NCI-H1436 (cell line): ENCODE results near the gene PIGM.

Experiments used
- DNase-seq: peaks from one replicate; lab custom pipeline; 2025; lab: John Stamatoyannopoulos, UW

PIGM gene

GRCh38 chr1:160031365-160032164 lies at the start of gene PIGM:
TSS of gene PIGM (minus strand) at chr1:160031990. CDS start at chr1:160031739, 251 bp downstream.
- peak; percentile 97 for DNase-seq

GRCh38 chr1:160081261-160081936 lies 49.6 kb upstream of the PIGM start, which contains the start of gene KCNJ9:
TSS of gene KCNJ9 (plus strand) at chr1:160081538. CDS start at chr1:160084031, 2,493 bp downstream.
- DNase-seq = no peak

DNA sequence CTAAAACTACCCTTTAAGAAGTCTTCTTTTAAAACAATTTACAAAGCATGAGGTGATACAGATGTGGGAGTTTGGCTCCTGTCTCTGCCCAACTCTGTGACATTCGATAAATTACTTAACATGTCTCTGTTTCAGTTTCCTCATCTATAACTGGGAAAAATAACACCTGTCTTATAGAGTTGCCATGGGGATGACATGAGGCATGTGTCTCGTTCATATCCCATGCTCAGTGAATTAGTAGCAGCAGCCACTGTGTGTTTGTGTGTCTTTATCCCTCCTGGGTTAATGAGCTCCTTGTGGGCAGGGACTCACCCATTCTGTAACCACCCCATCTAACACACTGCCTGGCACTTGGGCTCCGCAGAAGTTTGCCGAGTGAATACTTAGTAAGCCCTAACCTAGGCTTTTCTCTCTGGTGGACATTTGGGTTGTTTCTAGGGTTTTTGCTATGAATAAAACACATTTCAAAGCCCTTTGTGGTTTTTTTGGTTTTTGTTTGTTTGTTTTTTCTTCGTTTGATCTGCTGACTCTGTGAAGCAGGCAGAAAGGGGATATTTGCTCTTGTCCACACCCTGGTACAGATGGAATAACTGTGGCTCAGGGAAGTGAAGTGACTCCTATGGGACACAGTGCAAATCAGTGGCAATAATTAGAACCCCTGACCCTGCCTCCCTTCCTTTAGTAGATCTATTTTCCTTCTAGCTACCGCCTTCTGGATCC lies 48.8 kb upstream of the PIGM start:
- no peak for DNase-seq

- DNase-seq = no peak
Measured at GRCh38 chr1:160079448-160079847, 47.7 kb upstream of the PIGM start.

DNA sequence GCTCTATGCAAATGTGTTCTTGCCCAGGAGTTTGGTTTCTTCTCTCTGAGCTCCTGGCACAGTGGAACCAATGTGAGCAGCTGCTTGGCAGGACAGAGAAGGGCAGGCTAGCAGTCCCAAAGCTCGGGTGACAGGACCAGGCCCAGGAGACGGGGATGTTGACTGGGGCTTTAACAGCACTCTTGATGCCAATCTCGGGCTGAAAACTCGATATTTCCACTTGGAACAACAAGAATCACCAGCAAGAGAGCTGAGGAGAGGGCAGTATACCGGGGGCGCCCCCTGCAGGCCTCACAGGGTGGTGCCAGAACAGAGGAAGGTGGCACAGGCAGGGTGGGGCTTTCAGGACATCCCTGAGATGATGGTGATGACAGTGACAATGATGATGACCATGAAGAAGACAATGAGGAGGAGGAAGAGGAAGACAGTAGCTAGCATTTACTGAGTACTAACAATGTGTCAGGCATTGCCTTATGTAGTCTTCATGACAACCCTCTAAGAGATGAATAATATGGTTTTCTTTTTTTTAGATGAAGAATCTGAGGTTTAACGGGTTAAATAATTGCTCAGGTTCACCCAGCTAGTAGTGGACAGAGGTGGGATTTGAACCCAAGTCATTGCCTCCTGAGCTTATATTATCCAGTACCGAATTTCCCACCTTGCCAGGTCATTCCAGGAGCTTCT lies 46.9 kb upstream of the PIGM start:
- peak; percentile 2 for DNase-seq

DNA sequence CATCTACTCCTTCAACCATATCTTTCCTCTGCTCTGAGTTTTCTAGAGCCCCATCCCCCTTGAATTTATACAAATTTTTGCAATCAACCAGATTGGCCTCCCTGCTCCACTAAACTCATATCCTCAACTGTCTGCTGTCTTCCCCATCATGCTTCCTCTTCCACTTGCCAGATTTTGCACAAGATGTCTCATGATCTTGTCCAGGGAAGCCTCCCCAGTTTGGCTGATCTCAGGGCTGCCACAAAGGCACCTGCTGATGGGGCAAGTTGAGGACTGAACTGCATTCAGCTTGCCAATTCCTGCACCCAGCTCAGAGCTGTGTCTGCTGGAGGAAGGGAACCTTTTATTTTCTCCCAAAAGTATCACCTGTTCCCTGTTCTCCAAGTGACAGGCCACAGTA lies 45.7 kb upstream of the PIGM start:
- no peak for DNase-seq

GRCh38 chr1:160076295-160076694 lies 44.5 kb upstream of the PIGM start:
- no peak for DNase-seq

DNA sequence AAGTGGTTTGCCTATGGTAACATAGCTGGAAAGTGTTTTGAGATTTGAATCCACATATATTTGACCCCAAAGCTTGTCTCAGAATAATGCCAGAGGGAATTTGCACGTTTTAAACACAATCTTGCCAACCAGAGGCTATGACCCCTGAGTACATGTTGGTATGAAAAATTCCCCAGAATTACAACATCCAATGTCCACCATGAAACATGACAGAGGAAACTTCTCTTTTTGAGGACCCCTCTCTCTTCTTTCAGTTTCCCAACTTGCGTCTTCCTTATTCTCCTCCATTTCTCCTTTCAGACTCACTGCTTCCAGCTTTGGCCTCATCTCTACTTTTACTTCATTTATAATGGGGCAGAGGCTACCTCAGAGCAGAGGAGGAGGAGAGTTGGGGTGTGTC lies 44.0 kb upstream of the PIGM start:
- no peak for DNase-seq

DNA sequence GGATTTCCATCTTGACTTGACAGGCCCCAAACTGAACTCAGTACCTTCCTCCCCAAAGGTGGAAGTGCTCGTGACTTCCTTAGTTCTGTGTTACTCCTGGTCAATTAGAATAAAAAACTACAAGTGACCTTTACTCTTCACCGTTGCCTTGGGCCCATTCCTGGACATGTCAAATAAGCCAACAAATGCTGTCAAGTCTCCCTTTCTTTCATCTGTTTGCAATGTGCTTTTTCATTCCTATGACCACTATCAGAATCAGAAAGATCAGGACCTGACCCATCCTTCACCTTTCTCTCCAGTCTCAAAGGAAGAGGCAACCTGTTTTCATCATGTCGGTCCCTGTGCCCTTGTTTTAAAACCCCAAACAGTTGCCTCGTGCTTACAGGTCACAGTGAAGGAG lies 43.1 kb upstream of the PIGM start:
- no peak for DNase-seq

DNA sequence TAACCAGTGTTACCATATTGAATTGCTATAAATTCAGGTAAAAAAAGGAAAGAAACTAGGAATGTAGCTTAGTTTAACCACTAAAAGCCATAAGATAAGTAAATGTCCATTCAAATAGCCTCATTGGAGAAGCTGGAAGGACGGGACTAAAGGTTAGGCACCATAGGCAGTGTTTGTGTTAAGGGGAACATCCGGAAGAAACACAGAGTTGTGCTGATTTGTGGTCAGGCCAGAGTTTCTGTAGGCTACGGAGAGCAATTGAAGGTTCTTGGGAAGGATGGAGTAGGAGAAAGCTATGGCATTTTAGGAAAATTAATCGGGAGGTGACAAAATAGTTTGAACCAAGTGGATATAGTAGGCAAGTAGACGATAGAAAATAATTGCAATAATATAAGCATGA lies 39.5 kb upstream of the PIGM start:
- DNase-seq = no peak

- DNase-seq = peak; percentile 60
Measured at GRCh38 chr1:160070243-160071163, 38.7 kb upstream of the PIGM start.

DNA sequence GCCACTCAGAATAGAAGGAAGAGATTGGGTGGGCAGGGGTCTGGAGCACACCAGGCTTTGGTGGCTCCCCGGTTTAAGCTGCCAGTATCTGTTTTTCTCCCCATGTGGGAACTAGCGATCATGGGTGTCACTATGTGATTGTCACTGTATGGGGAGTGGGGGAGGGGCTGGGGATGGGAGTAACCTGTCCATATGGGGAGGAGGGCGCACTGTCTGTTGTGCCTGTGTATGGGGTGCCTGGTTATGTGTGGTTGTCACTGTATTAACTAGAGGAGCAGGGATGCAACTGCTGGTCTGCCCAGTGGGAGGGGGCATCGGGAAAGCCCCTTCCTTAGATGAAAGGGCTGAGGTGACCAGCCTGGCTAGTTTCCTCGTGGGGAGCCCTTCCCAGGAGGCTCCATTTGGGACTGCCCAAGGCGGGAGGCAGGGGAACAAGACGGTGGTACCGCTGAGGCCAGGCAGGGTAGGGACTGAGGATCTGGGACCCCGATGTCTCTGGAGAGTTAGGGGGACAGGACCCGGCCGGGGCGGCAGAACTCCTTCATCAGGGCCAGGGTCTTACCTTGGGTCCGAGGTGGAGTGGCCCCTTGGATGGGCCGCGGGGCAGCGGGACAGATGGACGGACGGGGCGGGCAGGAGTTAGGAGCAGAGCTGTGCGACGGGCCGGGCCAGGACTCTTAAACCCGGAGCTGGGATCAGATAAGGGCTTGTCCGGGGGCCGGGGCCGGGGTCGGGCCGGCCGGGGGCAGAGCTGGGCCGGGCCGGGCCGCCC lies 37.9 kb upstream of the PIGM start, which contains the start of gene KCNJ10:
TSS of gene KCNJ10 (minus strand) at position 701 of the 772 bp plus-strand sequence. CDS start 27,628 bp downstream, outside the sequence.
- DNase-seq = no peak

GRCh38 chr1:160068225-160068624 lies 36.4 kb upstream of the PIGM start:
- DNase-seq = no peak

DNA sequence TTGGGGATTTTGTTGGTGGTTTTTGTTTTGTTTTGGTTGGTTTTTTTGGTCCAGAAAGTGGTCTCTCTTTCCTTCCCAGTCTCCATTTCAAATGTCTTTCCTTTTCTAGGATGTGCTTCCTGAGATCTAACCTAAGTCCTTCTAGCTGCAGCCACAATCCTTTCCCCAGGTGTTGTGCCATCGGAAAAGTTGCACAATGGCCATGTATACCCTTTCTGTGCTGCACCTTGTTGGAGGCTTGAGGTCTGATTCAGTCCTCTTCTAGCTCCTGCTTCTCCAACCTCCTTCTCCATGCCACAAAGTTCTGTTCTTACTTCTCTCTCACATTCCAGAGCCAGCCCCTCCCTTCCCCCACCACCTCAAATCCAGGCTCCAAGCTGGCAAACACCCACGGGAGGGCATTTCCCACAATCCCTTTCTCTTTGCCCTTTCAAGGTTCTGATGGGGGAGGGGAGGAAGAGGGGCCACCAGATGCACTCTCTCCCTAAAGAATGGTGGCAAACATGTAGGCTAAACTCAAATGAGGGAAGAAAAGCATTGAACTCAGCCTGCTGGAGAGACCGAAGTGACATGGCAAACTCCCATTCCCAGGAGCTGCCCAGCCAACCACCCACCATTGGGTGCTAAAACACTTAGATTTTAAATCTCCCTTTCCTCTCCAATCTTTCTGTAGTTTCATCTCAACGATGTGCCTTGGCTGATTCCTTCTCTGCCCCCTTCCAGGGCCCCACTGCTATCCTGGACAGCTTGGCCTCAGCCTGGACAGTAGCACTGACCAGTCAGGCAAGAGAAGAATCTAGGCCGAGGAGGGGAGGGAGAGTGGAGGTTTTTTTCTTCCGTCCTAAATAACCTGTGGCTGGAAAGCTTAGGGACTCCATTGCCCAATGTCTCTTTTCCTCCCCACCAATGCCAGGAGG lies 35.3 kb upstream of the PIGM start:
- no peak for DNase-seq

- no peak for DNase-seq
Measured at GRCh38 chr1:160064746-160065145, 33.0 kb upstream of the PIGM start.

- DNase-seq = no peak
Measured at GRCh38 chr1:160064164-160064563, 32.4 kb upstream of the PIGM start.

DNA sequence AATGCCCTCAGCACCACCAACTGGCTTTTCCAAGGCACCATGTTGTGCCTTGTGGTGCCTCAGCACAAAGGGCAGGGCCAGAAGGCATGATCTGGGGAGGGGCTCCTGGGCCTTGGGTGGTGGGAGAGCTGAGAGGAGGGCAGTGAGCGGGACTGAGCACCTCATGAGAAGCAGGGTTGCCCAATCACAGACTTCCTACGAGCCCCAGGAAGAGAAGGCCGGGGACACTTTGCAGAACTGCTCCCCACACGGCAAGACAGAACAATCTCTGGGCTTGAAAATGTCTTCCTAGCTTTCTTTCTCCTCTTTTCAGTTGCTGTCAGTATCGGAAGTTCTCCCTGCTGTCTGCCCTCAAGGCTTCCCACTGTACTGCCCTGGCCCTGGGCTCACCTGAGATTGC lies 31.4 kb upstream of the PIGM start:
- no peak for DNase-seq

GRCh38 chr1:160062230-160062532 lies 30.4 kb upstream of the PIGM start:
- no peak for DNase-seq
